NCI-H748 (cell line): ENCODE data around the gene IBSP.
A peak's percentile ranks its signal among the peaks of the same experiment; 100 is the strongest.

Experiments used
- DNase-seq: peaks from one replicate; lab custom pipeline; 2025; ENCODE audit not compliant: unreplicated experiment; lab: John Stamatoyannopoulos, UW

The IBSP gene

GRCh38 chr4:87838205-87838604 is 38.9 kb downstream of the IBSP start:
- peak; percentile 24 for DNase-seq

GRCh38 chr4:87838890-87839591 is 39.7 kb downstream of the IBSP start:
- DNase-seq = peak; percentile 24

GRCh38 chr4:87839592-87839946 is 40.2 kb downstream of the IBSP start:
- no peak for DNase-seq

- DNase-seq = no peak
Observed at GRCh38 chr4:87840149-87840548, 40.8 kb downstream of the IBSP start.

GRCh38 chr4:87843936-87844335 is 44.6 kb downstream of the IBSP start:
- no peak for DNase-seq

- no peak for DNase-seq
Observed at GRCh38 chr4:87844452-87844851, 45.1 kb downstream of the IBSP start.

GRCh38 chr4:87846226-87846625 is 46.9 kb downstream of the IBSP start:
- DNase-seq = no peak

- DNase-seq = peak; percentile 52
Observed at GRCh38 chr4:87848622-87849351, 49.4 kb downstream of the IBSP start.

- DNase-seq = no peak
Observed at GRCh38 chr4:87849612-87850011, 50.3 kb downstream of the IBSP start.

GRCh38 chr4:87851332-87851731 is 52.0 kb downstream of the IBSP start:
- no peak for DNase-seq

GRCh38 chr4:87851953-87852352 is 52.6 kb downstream of the IBSP start:
- no peak for DNase-seq

GRCh38 chr4:87853108-87853507 is 53.8 kb downstream of the IBSP start:
- DNase-seq = peak; percentile 21

GRCh38 chr4:87853891-87854290 is 54.5 kb downstream of the IBSP start:
- DNase-seq = no peak

GRCh38 chr4:87855559-87855958 is 56.2 kb downstream of the IBSP start:
- DNase-seq = no peak

- DNase-seq = no peak
Observed at GRCh38 chr4:87856816-87857215, 57.5 kb downstream of the IBSP start.

- DNase-seq = no peak
Observed at GRCh38 chr4:87857789-87858188, 58.4 kb downstream of the IBSP start.
